Mesendoderm (in vitro differentiated cells): ENCODE measurements around the gene PLXNA3.

Experiments used
- DNase-seq: peaks from one replicate; pipeline ENCODE4 v3.0.0; 2013
- H2AK5ac ChIP-seq: 2 replicates; pipeline ENCODE4 v1.6.1; 2013; ENCODE audit warnings: low read length, inconsistent platforms
- H2BK120ac ChIP-seq: 2 replicates; pipeline ENCODE4 v1.6.1; 2013; ENCODE audit warnings: low read depth, mild to moderate bottlenecking, low read length, moderate library complexity, mixed read lengths
- H2BK15ac ChIP-seq: replicated peaks from 2 replicates; pipeline ENCODE4 v1.6.1; 2013; ENCODE audit warnings: low read depth, mild to moderate bottlenecking, moderate library complexity
- H2BK5ac ChIP-seq: 2 replicates; pipeline ENCODE4 v1.6.1; 2013; ENCODE audit warnings: low read length, inconsistent platforms
- H3K18ac ChIP-seq: 2 replicates; pipeline ENCODE4 v1.6.1; 2013; ENCODE audit warnings: mild to moderate bottlenecking, low read length, mixed read lengths
- H3K23ac ChIP-seq: one replicate; pipeline ENCODE4 v1.6.1; 2013; ENCODE audit warnings: low read length
- H3K27ac ChIP-seq: 2 replicates; pipeline ENCODE4 v1.5.1; 2013; ENCODE audit warnings: low read depth, mild to moderate bottlenecking, inconsistent platforms, low read length, moderate library complexity
- H3K27me3 ChIP-seq: 2 replicates; pipeline ENCODE4 v1.6.1; 2013; ENCODE audit warnings: low read length, control low read depth, mild to moderate bottlenecking, inconsistent platforms; ENCODE audit not compliant: insufficient read depth, poor library complexity
- H3K36me3 ChIP-seq: 2 replicates; pipeline ENCODE4 v1.6.1; 2013; ENCODE audit warnings: low read length, inconsistent platforms; ENCODE audit not compliant: control insufficient read depth, insufficient read depth
- H3K4ac ChIP-seq: one replicate; pipeline ENCODE4 v1.6.1; 2013; ENCODE audit warnings: low read depth, mild to moderate bottlenecking, low read length, moderate library complexity
- H3K4me1 ChIP-seq: 2 replicates; pipeline ENCODE4 v1.6.1; 2013; ENCODE audit warnings: low read depth, low read length, inconsistent platforms; ENCODE audit not compliant: control insufficient read depth
- H3K4me2 ChIP-seq: 2 replicates; pipeline ENCODE4 v1.6.1; 2013; ENCODE audit warnings: low read length
- H3K4me3 ChIP-seq: 2 replicates; pipeline ENCODE4 v1.5.1; 2013; ENCODE audit warnings: mild to moderate bottlenecking, low read length
- H3K56ac ChIP-seq: one replicate; pipeline ENCODE4 v1.6.1; 2013; ENCODE audit warnings: low read length
- H3K79me1 ChIP-seq: 2 replicates; pipeline ENCODE4 v1.6.1; 2013; ENCODE audit warnings: low read length, inconsistent platforms
- H3K79me2 ChIP-seq: 2 replicates; pipeline ENCODE4 v1.6.1; 2013; ENCODE audit warnings: mild to moderate bottlenecking, low read length; ENCODE audit not compliant: control insufficient read depth, insufficient read depth
- H3K9ac ChIP-seq: 2 replicates; pipeline ENCODE4 v1.6.1; 2013; ENCODE audit warnings: low read length, inconsistent platforms
- H4K5ac ChIP-seq: one replicate; pipeline ENCODE4 v1.6.1; 2013; ENCODE audit warnings: low read length
- H4K8ac ChIP-seq: one replicate; pipeline ENCODE4 v1.6.1; 2013; ENCODE audit warnings: low read depth, mild to moderate bottlenecking, control low read depth, low read length, moderate library complexity
- WGBS: extraction: QIAGEN DNeasy Blood & Tissue Kit; methylation state at CpG from one replicate; pipeline ENCODE4 v1.1.7; 2013; ENCODE audit warnings: low lambda C conversion rate, missing lambda C conversion rate; ENCODE audit not compliant: insufficient coverage; ENCODE audit errors: extremely low coverage; 5-methylcytosine and 5-hydroxymethylcytosine counted together

PLXNA3 gene

DNA sequence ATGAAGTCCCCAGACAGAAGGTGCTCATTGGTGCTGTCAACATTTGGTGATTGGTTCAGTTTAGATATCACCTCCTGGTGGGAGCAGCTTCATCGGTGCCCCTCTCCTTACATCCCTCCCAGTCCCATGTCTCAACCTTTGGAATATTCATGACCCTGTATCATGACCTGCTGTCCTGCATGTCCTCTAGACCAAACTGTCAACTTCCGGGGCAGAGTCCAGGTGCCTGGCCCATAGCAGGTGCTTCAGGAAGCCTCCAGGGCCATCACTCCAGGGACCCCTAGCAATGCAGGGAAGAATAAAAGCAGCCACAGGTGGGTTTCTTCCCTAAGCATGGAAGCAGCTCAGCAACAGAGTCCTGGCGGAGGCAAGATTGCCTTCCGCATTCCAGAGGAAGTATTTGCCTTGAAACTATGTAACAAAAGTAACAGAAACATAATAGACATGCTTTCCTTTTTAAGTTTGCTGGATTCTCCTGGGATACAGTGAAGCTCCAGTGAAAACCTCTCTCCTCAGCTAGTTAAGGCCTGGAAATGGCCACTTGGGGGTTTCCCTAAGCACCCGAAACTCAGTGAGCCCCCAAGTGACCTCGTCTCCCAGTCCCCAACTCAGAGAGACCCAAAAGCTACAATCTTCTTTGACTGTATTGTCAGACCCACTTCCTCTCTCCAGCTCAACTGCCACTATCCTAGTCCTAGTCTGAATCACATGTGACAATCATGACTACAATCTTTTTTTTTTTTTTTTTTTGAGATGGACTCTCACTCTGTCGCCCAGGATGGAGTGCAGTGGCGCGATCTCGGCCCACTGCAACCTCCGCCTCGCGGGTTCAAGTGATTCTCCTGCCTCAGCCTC, 30.9 kb upstream of the PLXNA3 start:
- WGBS, result no CpG with 5 or more reads among the region's 13 CpGs
- Histone ChIP-seq H2BK120ac (no peak overlapping the region), H3K4me1 (no peaks in the 10 kb centered on the region), H3K23ac (no peak overlapping the region), H2BK15ac (no peak overlapping the region), H2BK5ac (no peak overlapping the region), H3K4ac (no peak overlapping the region), H3K27me3 (no peaks in the 10 kb centered on the region), H3K27ac (no peak overlapping the region), H4K5ac (no peak overlapping the region), H3K36me3 (no peaks in the 10 kb centered on the region), H3K79me1 (no peaks in the 10 kb centered on the region), H3K4me2 (no peak overlapping the region), H3K79me2 (no peaks in the 10 kb centered on the region), H3K18ac (no peak overlapping the region), H3K9ac (no peak overlapping the region), H3K4me3 (no peak overlapping the region), H3K56ac (no peak overlapping the region), H2AK5ac (no peak overlapping the region), H4K8ac (no peak overlapping the region)
- DNase-seq, result no peak

DNA sequence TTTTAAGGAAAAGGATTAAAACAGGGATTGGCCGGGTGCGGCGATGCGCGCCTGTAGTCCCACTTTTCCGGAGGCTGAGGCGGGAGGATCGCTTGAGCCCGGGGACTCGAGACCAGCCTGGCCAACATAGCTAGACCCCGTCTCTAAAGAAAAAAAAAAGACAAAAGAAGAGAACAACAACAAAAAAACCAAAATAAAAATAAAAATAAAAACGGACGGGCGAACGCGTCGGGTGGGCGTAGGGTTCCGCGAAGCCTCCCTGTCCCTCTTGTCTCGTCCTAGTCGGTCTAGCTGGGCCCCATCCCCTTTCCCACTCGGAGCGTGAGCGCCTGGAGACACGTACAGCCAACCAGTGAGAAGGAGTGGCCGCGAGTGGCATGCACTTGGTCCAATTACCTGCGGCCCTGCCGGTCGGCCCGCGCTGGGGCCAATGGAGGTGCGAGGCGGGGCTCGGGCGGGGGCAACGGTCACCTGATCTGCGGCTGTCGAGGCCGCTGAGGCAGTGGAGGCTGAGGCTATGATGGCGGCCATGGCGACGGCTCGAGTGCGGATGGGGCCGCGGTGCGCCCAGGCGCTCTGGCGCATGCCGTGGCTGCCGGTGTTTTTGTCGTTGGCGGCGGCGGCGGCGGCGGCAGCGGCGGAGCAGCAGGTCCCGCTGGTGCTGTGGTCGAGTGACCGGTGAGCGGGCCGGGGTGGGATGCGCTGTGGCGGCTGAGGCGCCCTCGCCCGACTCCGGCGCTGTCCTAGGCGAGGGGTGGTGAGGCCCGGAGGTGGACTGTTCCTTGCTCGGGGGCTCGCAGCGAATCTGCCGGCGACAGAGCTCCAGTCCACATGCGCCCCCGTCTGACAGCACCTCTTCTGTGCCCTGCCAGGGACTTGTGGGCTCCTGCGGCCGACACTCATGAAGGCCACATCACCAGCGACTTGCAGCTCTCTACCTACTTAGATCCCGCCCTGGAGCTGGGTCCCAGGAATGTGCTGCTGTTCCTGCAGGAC, 29.6 kb upstream of the PLXNA3 start, which contains the start of gene ATP6AP1:
ATP6AP1 (plus strand) TSS at position 502 of the 996 bp plus-strand sequence; CDS start at position 518, 16 bp downstream.
- H2AK5ac ChIP-seq, result no peak within 1 kb of the TSS
- H3K79me2 ChIP-seq, result no peaks in the 10 kb centered on the region
- H3K4me2 ChIP-seq, result peak within 1 kb of the TSS; percentile 51
- H3K36me3 ChIP-seq, result no peaks in the 10 kb centered on the region
- no peaks in the 10 kb centered on the region for H3K79me1 ChIP-seq
- H4K5ac ChIP-seq, result no peak within 1 kb of the TSS
- H3K9ac ChIP-seq, result peak within 1 kb of the TSS; percentile 75
- no peak within 1 kb of the TSS for H2BK120ac ChIP-seq
- H3K56ac ChIP-seq, result peak within 1 kb of the TSS; percentile 85
- no peak within 1 kb of the TSS for H3K27ac ChIP-seq
- peak within 1 kb of the TSS; percentile 53 for H3K4me3 ChIP-seq
- DNase-seq, result peak; percentile 96
- peak within 1 kb of the TSS; percentile 83 for H3K18ac ChIP-seq
- H3K27me3 ChIP-seq, result no peaks in the 10 kb centered on the region
- no peak within 1 kb of the TSS for H2BK5ac ChIP-seq
- peak within 1 kb of the TSS; percentile 90 for H3K4ac ChIP-seq
- no peak within 1 kb of the TSS for H2BK15ac ChIP-seq
- H4K8ac ChIP-seq, result peak within 1 kb of the TSS; percentile 66
- no peaks in the 10 kb centered on the region for H3K4me1 ChIP-seq
- no peak within 1 kb of the TSS for H3K23ac ChIP-seq
- no CpG with 5 or more reads among the region's 87 CpGs for WGBS

DNA sequence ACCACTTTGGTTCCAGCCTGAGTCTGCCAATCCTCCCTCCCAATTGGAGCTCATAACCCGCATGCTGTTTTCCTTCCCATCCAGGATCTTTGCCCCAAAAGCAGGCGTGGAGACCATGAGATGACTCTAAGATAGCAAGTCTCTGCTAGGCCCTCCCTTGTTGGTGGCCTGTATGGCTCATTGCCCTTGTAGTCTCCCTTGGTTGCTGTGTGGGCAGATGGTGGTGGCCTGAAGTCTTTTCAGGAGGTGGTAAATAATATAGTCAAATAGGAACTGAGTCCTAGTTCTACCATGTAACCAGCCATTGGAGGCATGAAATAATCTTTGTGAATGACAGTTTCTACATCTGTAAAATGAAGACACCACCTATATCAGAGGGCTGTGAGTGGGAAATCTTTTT, 28.4 kb upstream of the PLXNA3 start:
- no peak overlapping the region for H3K4me3 ChIP-seq
- H3K18ac ChIP-seq, result no peak overlapping the region
- H3K27ac ChIP-seq, result no peak overlapping the region
- H2BK15ac ChIP-seq, result no peak overlapping the region
- H2BK120ac ChIP-seq, result no peak overlapping the region
- H4K8ac ChIP-seq, result no peak overlapping the region
- H3K9ac ChIP-seq, result no peak overlapping the region
- H4K5ac ChIP-seq, result no peak overlapping the region
- H3K27me3 ChIP-seq, result no peaks in the 10 kb centered on the region
- WGBS, result no CpG with 5 or more reads among the region's 2 CpGs
- no peak overlapping the region for H3K23ac ChIP-seq
- no peak overlapping the region for H3K4ac ChIP-seq
- no peak for DNase-seq
- no peaks in the 10 kb centered on the region for H3K79me2 ChIP-seq
- no peak overlapping the region for H3K56ac ChIP-seq
- H2AK5ac ChIP-seq, result no peak overlapping the region
- H3K79me1 ChIP-seq, result no peaks in the 10 kb centered on the region
- no peaks in the 10 kb centered on the region for H3K4me1 ChIP-seq
- H3K4me2 ChIP-seq, result no peak overlapping the region
- no peaks in the 10 kb centered on the region for H3K36me3 ChIP-seq
- no peak overlapping the region for H2BK5ac ChIP-seq

DNA sequence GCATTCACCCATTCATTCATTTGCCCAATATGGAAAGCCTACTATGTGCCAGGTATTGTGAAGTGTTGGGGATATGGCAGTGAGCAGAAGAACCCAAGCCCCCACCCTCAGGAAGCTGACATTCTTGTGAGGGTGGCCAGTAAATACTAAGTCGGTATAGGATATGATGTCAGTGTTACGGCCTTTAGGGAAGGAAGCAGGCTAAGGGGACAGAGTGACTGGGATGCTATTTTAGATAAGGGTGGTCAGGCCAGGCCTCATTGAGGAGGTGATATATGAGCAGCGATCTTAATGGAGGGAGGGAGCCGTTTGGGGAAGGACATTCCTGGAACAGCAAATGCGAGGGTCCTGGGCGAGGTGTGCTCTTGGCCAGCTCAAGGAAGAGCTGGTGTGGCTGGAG, 27.6 kb upstream of the PLXNA3 start:
- H4K5ac ChIP-seq, result no peak overlapping the region
- H3K4ac ChIP-seq, result no peak overlapping the region
- no peaks in the 10 kb centered on the region for H3K79me1 ChIP-seq
- no peaks in the 10 kb centered on the region for H3K4me1 ChIP-seq
- no peaks in the 10 kb centered on the region for H3K36me3 ChIP-seq
- no peak overlapping the region for H2AK5ac ChIP-seq
- peak overlapping the region; percentile 64 for H3K56ac ChIP-seq
- no peak overlapping the region for H3K27ac ChIP-seq
- WGBS, result no CpG with 5 or more reads among the region's 6 CpGs
- no peaks in the 10 kb centered on the region for H3K79me2 ChIP-seq
- DNase-seq, result no peak
- H2BK120ac ChIP-seq, result no peak overlapping the region
- H3K18ac ChIP-seq, result no peak overlapping the region
- H2BK15ac ChIP-seq, result no peak overlapping the region
- H3K23ac ChIP-seq, result no peak overlapping the region
- no peak overlapping the region for H3K9ac ChIP-seq
- no peak overlapping the region for H3K4me3 ChIP-seq
- no peaks in the 10 kb centered on the region for H3K27me3 ChIP-seq
- H2BK5ac ChIP-seq, result no peak overlapping the region
- no peak overlapping the region for H3K4me2 ChIP-seq
- no peak overlapping the region for H4K8ac ChIP-seq

DNA sequence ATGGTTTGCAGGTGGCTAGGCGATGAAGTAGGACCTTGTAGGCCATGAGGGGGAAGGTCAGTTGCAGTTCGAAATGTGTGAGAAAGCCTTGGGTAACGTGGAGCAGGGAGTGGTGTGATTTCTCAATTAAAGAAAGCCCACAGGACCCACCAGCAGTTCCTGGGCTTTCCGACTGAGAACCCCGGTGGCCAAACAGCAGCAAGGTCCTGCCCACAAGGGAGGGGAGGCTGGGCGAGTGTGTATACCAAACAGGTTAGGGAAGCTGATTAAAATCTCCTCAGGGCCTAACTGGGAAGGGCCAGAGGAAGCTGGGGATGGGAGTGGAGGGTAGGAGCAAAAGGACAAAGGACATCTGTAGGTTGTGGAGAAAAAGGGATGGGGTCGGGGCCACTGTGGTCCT, 27.2 kb upstream of the PLXNA3 start:
- no peak for DNase-seq
- no peak overlapping the region for H3K4me2 ChIP-seq
- H2BK15ac ChIP-seq, result no peak overlapping the region
- H3K4me3 ChIP-seq, result no peak overlapping the region
- no peak overlapping the region for H3K4ac ChIP-seq
- H2BK5ac ChIP-seq, result no peak overlapping the region
- no peak overlapping the region for H3K9ac ChIP-seq
- no peaks in the 10 kb centered on the region for H3K79me2 ChIP-seq
- WGBS, result no CpG with 5 or more reads among the region's 7 CpGs
- H4K8ac ChIP-seq, result no peak overlapping the region
- H3K36me3 ChIP-seq, result no peaks in the 10 kb centered on the region
- peak overlapping the region; percentile 64 for H3K56ac ChIP-seq
- H3K79me1 ChIP-seq, result no peaks in the 10 kb centered on the region
- no peak overlapping the region for H3K18ac ChIP-seq
- H2AK5ac ChIP-seq, result no peak overlapping the region
- H3K27me3 ChIP-seq, result no peaks in the 10 kb centered on the region
- no peak overlapping the region for H2BK120ac ChIP-seq
- H3K23ac ChIP-seq, result no peak overlapping the region
- H3K4me1 ChIP-seq, result no peaks in the 10 kb centered on the region
- no peak overlapping the region for H4K5ac ChIP-seq
- H3K27ac ChIP-seq, result no peak overlapping the region
